GM10266 (cell line): Measurements from ENCODE around the gene SPARCL1.
"Not testable (repeated sequence)": the region's sequence is repeated elsewhere in the genome, so short reads cannot be mapped to it uniquely, and the experiment has no call there.

Source experiments
- DNase-seq: peaks from one replicate; pipeline ENCODE4 v3.0.0; 2012; ENCODE audit errors: extremely low spot score
- CTCF ChIP-seq: IDR thresholded peaks from 2 replicates; pipeline ENCODE4 v1.5.1; 2012; ENCODE audit warnings: mild to moderate bottlenecking, low read depth; ENCODE audit not compliant: control insufficient read depth, insufficient read depth; ENCODE audit errors: missing control alignments

Gene SPARCL1

GRCh38 chr4:87442889-87443288 is 86.3 kb downstream of the SPARCL1 start:
- TF ChIP-seq CTCF: no peak
- no peak for DNase-seq

GRCh38 chr4:87433342-87433741 is 95.8 kb downstream of the SPARCL1 start:
- TF ChIP-seq CTCF: no peak
- DNase-seq: no peak

- no peak for DNase-seq
- TF ChIP-seq CTCF: no peak
These were observed 99.1 kb downstream of the SPARCL1 start for GRCh38 chr4:87430038-87430437.

- no peak for TF ChIP-seq CTCF
These were observed 100.2 kb downstream of the SPARCL1 start for GRCh38 chr4:87428979-87429378.

GRCh38 chr4:87427518-87427868 is 101.7 kb downstream of the SPARCL1 start:
- DNase-seq: no peak
- TF ChIP-seq CTCF: no peak

More at GRCh38 chr4:87428979-87429378, 100.2 kb downstream of the SPARCL1 start:
- no peak for DNase-seq

GRCh38 chr4:87426865-87427517 is 102.2 kb downstream of the SPARCL1 start:
- no peak for TF ChIP-seq CTCF
- DNase-seq: no peak

GRCh38 chr4:87425711-87426110 is 103.5 kb downstream of the SPARCL1 start:
- no peak for TF ChIP-seq CTCF
- DNase-seq: no peak

- DNase-seq: not testable (repeated sequence)
These were observed 105.1 kb downstream of the SPARCL1 start for GRCh38 chr4:87424099-87424543.
